ENCODE measurements around the gene KCNJ4.

DNA sequence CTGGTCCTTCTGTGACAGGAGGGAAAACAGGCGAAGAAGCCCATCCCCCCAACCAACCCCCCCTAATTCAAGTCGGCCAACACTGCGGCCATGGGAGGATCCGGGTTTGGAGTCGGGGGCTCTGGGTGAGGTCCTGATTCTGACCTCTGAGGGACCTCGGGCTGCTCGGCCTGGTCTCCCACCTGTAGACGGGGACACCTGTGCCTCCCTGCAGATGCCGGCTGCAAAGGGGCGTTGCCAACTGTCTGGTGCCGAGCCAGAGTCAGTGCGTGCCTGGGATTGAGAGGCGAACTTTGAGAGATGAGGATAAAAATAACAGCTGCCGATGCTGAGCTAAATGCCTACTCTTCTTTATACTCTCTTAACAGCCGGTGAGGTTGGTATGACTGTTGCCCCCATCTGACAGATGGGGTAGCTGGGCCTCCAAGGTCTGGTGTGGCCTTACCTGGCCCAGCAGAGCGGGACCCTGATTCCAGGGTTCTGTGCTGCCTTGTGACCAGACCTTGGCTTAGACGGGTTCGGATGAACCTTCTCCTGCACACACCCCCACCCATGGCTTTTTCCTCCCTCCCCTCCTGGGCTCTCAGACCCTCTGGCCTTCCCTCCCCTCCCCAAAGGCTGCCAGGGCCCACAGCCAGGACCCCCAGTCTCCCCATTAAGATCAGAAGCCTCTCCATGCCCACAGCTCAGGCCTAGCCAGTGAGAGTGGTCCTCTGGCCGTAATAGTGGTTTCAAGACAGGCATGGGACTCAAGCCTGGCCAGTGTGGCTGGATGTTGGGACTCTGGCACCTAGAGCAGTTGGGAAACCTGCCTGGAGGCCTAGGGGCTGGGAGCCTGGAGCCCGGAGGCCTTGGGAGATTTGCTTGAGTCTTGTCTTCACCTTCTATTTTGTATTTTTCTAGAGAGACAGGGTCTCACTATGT lies 41.7 kb downstream of the KCNJ4 start:
- TF ChIP-seq CTCF (conservative IDR thresholded peaks at IDR 0.05; ENCODE audit: low read length) (no peak), EZH2phosphoT487 (IDR thresholded peaks at IDR 0.05; ENCODE audit: borderline replicate concordance) (no peak)
